GM12878 (cell line): ENCODE data around the gene MYCBPAP. TPM values are rescaled to one million over a fixed set of nuclear protein-coding genes. Genes with fewer than 3 reads are reported as not detected.

Experiments
- ATAC-seq: fragments of 200-7000 bp; cut with Tn5 transposase; 3 replicates; pipeline ENCODE4 v1.9.1; 2020; ENCODE audit warnings: mild to moderate bottlenecking, moderate library complexity
- BruUV-seq: library from RNA; stranded (reverse); fragments of 400-500 nt; replicated peaks from 2 replicates; lab custom pipeline; 2021; lab: Mats Ljungman, UMichigan
- CTCF ChIA-PET: fragments of 300-600 bp; sonication (Branson Sonifier 250); formaldehyde crosslinking; extraction: SDS; loops from one replicate; lab custom pipeline; 2021; ENCODE audit warnings: inconsistent platforms; lab: Yijun Ruan, JAX
- POLR2A ChIA-PET: fragments of 350-600 bp; formaldehyde crosslinking; extraction: SDS; loops from one replicate; lab custom pipeline; 2021; ENCODE audit warnings: inconsistent platforms; lab: Charles Lee
- RAD21 ChIA-PET: fragments of 300-600 bp; sonication (Branson Sonifier 250); formaldehyde crosslinking; loops from one replicate; lab custom pipeline; 2023; ENCODE audit warnings: antibody characterized with exemption; ENCODE audit not compliant: unreplicated experiment; lab: Charles Lee
- SMC1A ChIA-PET: fragments of 300-600 bp; sonication (Branson Sonifier 250); formaldehyde crosslinking; loops from one replicate; lab custom pipeline; 2023; ENCODE audit not compliant: unreplicated experiment, uncharacterized antibody; lab: Charles Lee
- DNase-seq: peaks from one replicate; pipeline ENCODE4 v3.0.0-alpha.2; 2011; ENCODE audit warnings: low read depth, low spot score
- FAIRE-seq: peaks from 3 replicates; lab custom pipeline; 2011; peaks lifted over from hg19 to GRCh38; lab: Jason Lieb, UNC
- H2AFZ ChIP-seq: 2 replicates; pipeline ENCODE4 v1.6.0; 2011; ENCODE audit warnings: low read depth, low read length, control low read depth; ENCODE audit not compliant: control insufficient read depth
- H3K27ac ChIP-seq: 2 replicates; pipeline ENCODE4 v1.5.1; 2011; ENCODE audit warnings: control low read depth; ENCODE audit not compliant: control insufficient read depth, insufficient read depth
- H3K27me3 ChIP-seq, 2 experiments: replicated peaks in 1 of 2; 2 replicates each; pipeline versions ENCODE4 v1.6.0 to v1.6.1; 2011; ENCODE audit warnings: low read length in 1 of 2; ENCODE audit not compliant: control insufficient read depth in 2 of 2, insufficient read depth in 2 of 2
- H3K36me3 ChIP-seq, 2 experiments: 2 replicates each; pipeline ENCODE4 v1.5.1; 2011; ENCODE audit warnings: low read length in 1 of 2; ENCODE audit not compliant: control insufficient read depth in 2 of 2, insufficient read depth in 2 of 2
- H3K4me1 ChIP-seq: 2 replicates; pipeline ENCODE4 v1.6.1; 2011; ENCODE audit warnings: mild to moderate bottlenecking, low read length, moderate library complexity, mixed read lengths; ENCODE audit not compliant: control insufficient read depth, insufficient read depth
- H3K4me2 ChIP-seq: 2 replicates; pipeline ENCODE4 v1.6.0; 2011; ENCODE audit warnings: control low read depth; ENCODE audit not compliant: control insufficient read depth, insufficient read depth
- H3K4me3 ChIP-seq: fragments of 200-600 bp; sonication (generic); 2 replicates; pipeline ENCODE4 v1.5.1; 2016
- H3K79me2 ChIP-seq: 2 replicates; pipeline ENCODE4 v1.6.0; 2011; ENCODE audit warnings: low read length; ENCODE audit not compliant: control insufficient read depth, insufficient read depth
- H3K9ac ChIP-seq: 2 replicates; pipeline ENCODE4 v1.8.0; 2011; ENCODE audit warnings: low read length, control low read depth, mixed read lengths; ENCODE audit not compliant: control insufficient read depth, insufficient read depth
- H3K9me3 ChIP-seq: replicated peaks from 3 replicates; pipeline ENCODE4 v1.5.1; 2011; ENCODE audit warnings: mild to moderate bottlenecking, low read length; ENCODE audit not compliant: control insufficient read depth, insufficient read depth
- H4K20me1 ChIP-seq: 2 replicates; pipeline ENCODE4 v1.6.0; 2011; ENCODE audit not compliant: control insufficient read depth, insufficient read depth
- CHD2 ChIP-seq: IDR thresholded peaks from 2 replicates; pipeline ENCODE4 v1.6.1; 2011; ENCODE audit warnings: low read depth, low read length, improper control_type of control experiment, borderline replicate concordance
- CTCF ChIP-seq, 3 experiments: IDR thresholded peaks in 2 of 3; conservative IDR thresholded peaks in 1 of 3; 2 replicates each; pipeline ENCODE4 v1.5.1; 2011; ENCODE audit warnings: low read depth in 3 of 3, low read length in 3 of 3, mild to moderate bottlenecking in 3 of 3, control low read depth in 2 of 3, moderate library complexity in 2 of 3, inconsistent platforms in 1 of 3, mixed read lengths in 1 of 3; ENCODE audit not compliant: control insufficient read depth in 2 of 3, insufficient read depth in 1 of 3; ENCODE audit errors: extremely low read depth in 1 of 3
- E2F8 ChIP-seq: fragments of 450-650 bp; IDR thresholded peaks from 2 replicates; pipeline ENCODE4 v1.6.1; 2018; ENCODE audit warnings: mild to moderate bottlenecking, low read depth, moderate library complexity; ENCODE audit not compliant: partially characterized antibody
- E4F1 ChIP-seq: fragments of 450-650 bp; IDR thresholded peaks from 2 replicates; pipeline ENCODE4 v1.6.1; 2018; ENCODE audit warnings: borderline replicate concordance, mild to moderate bottlenecking; ENCODE audit not compliant: partially characterized antibody
- HCFC1 ChIP-seq: fragments of 150-350 bp; IDR thresholded peaks from 2 replicates; pipeline ENCODE4 v1.6.1; 2014; ENCODE audit warnings: low read length
- IKZF2 ChIP-seq, 2 experiments: fragments of 450-650 bp; IDR thresholded peaks; 2 replicates each; pipeline ENCODE4 v1.6.1; 2017; ENCODE audit warnings: mild to moderate bottlenecking in 2 of 2, moderate library complexity in 2 of 2
- NBN ChIP-seq: fragments of 450-650 bp; IDR thresholded peaks from 2 replicates; pipeline ENCODE4 v1.6.1; 2016
- SMARCA5 ChIP-seq: fragments of 450-650 bp; IDR thresholded peaks from 2 replicates; pipeline ENCODE4 v1.6.1; 2017; ENCODE audit warnings: mild to moderate bottlenecking
- ZNF384 ChIP-seq: IDR thresholded peaks from 2 replicates; pipeline ENCODE4 v1.6.1; 2012; ENCODE audit warnings: low read depth, mild to moderate bottlenecking, low read length, improper control_type of control experiment, borderline replicate concordance
- WGBS: methylation state at CpG from one replicate; pipeline ENCODE4 v1.1.6; 2016; ENCODE audit warnings: low lambda C conversion rate; ENCODE audit not compliant: insufficient replicate concordance, insufficient coverage; ENCODE audit errors: missing lambda C conversion rate; 5-methylcytosine and 5-hydroxymethylcytosine counted together
- in situ Hi-C: fragments of 300-500 bp; cut with MboI; formaldehyde crosslinking; loops from 9 replicates; pipeline ENCODE4 v1.14.3; 2018; ENCODE audit warnings: mixed read lengths
- intact Hi-C: fragments of 100-400 bp; cut with micrococcal nuclease; formaldehyde crosslinking; loops from one replicate; pipeline ENCODE4 v1.14.2; 2022; ENCODE audit not compliant: unreplicated experiment
- polyA plus RNA-seq, 11 experiments: library from polyadenylated mRNA; depleted of rRNA in 4 of 11; unstranded in 6 of 11; stranded (reverse) in 5 of 11; fragments of >200 nt; fragmentation: Nextera tagmentation in 4 of 11; fragmentation: Illumina TruSeq in 1 of 11; extraction: Ambion mirVana in 4 of 11; extraction: Trizol in 1 of 11; gene quantifications; 1 replicate in 1 of 11; 2 replicates in 10 of 11; pipeline versions ENCODE4 v1.2.1 to v1.2.3, GENCODE V29; 2011 to 2016; ENCODE audit warnings: inconsistent platforms in 2 of 11, missing spikeins in 2 of 11, low read depth in 1 of 11
- total RNA-seq, 4 experiments: library from RNA; depleted of rRNA in 3 of 4; stranded (reverse); fragments of >200 nt in 3 of 4; fragmentation: Illumina TruSeq in 1 of 4; extraction: Trizol in 1 of 4; gene quantifications; 2 replicates each; pipeline versions ENCODE4 v1.2.1 to v1.2.3, GENCODE V29; 2013 to 2021

The MYCBPAP gene
- total and polyA plus RNA-seq, 10 of the 15 experiments (the other 5 are each of a cell fraction or from before 2014, with no cell fraction given), result 0.23 to 2.7 (median 1.5) TPM

GRCh38 chr17:50534222-50534978, 26.2 kb downstream of the MYCBPAP start:
- TF ChIP-seq CTCF (IDR thresholded peaks at IDR 0.05 in 2 of 3, conservative IDR thresholded peaks at IDR 0.05 in 1 of 3; ENCODE audit: control insufficient read depth in 2 of 3, extremely low read depth in 1 of 3, insufficient read depth in 1 of 3, low read depth in 3 of 3, low read length in 3 of 3) (peak in 1 of 3 experiments; percentile 41; a peak in 2 of 6 replicates), ZNF384 (no peak)
- no peaks in the 10 kb centered on the region for H3K36me3 ChIP-seq
- H4K20me1 ChIP-seq, result no peaks in the 10 kb centered on the region
- H3K27me3 ChIP-seq, result peaks cover 16 to 19% of the 10 kb centered on the region in 2 experiments
- no TSS peak for BruUV-seq
- no peak overlapping the region for H3K4me2 ChIP-seq
- H3K9me3 ChIP-seq, result no peaks in the 10 kb centered on the region
- H3K79me2 ChIP-seq, result no peaks in the 10 kb centered on the region
- ATAC-seq (peak; percentile 79), DNase-seq (no peak), FAIRE-seq (no peak)
- H3K9ac ChIP-seq, result no peak overlapping the region
- intact Hi-C loops, result no loop called here
- no peak overlapping the region for H3K4me3 ChIP-seq
- 54% methylated on average over 22 of the region's 24 CpGs for WGBS
- no peaks in the 10 kb centered on the region for H3K4me1 ChIP-seq
- RAD21 ChIA-PET, result no interaction called here
- H2AFZ ChIP-seq, result no peak overlapping the region
- SMC1A ChIA-PET, result no interaction called here
- in situ Hi-C loops, result no loop called here
- H3K27ac ChIP-seq, result no peak overlapping the region
- POLR2A ChIA-PET, result interaction anchor here (0.6 kb wide), 1 partner anchor 287 kb away, joined by 3 read pairs; no protein-coding TSS in a partner anchor
- CTCF ChIA-PET, result no interaction called here

GRCh38 chr17:50534979-50535326, 26.7 kb downstream of the MYCBPAP start:
- BruUV-seq, result no TSS peak
- intact Hi-C loops, result no loop called here
- no peak overlapping the region for H3K9ac ChIP-seq
- TF ChIP-seq HCFC1, result no peak
- no peak for TF ChIP-seq E4F1
- TF ChIP-seq SMARCA5, result no peak
- TF ChIP-seq E2F8, result no peak
- TF ChIP-seq CHD2, result no peak
- no peak for TF ChIP-seq NBN
- no peak for TF ChIP-seq IKZF2 (IDR thresholded peaks at IDR 0.05)

More at GRCh38 chr17:50534979-50535326, 26.7 kb downstream of the MYCBPAP start:
- Histone ChIP-seq H3K36me3 (no peaks in the 10 kb centered on the region), H3K4me3 (no peak overlapping the region), H3K4me2 (no peak overlapping the region), H3K4me1 (no peaks in the 10 kb centered on the region), H3K9me3 (no peaks in the 10 kb centered on the region), H2AFZ (no peak overlapping the region), H3K79me2 (no peaks in the 10 kb centered on the region), H3K27ac (no peak overlapping the region), H4K20me1 (no peaks in the 10 kb centered on the region), H3K27me3 (peaks cover 16 to 19% of the 10 kb centered on the region in 2 experiments)
- no peak for DNase-seq
- in situ Hi-C loops, result no loop called here
- ChIA-PET POLR2A (no interaction called here), RAD21 (no interaction called here), CTCF (no interaction called here), SMC1A (interaction anchor here (0.6 kb wide), 1 partner anchor 28 kb away, joined by 3 read pairs; no protein-coding TSS in a partner anchor)
- FAIRE-seq, result no peak
- ATAC-seq, result no peak
- WGBS, result 63% methylated on average over 2 of the region's 2 CpGs
